Stimulated activated CD4-positive, alpha-beta T cell treated with anti-CD3 and anti-CD28 coated beads, Interleukin-15, amount 100 ng/mL, for 48 hours (primary cell): ENCODE data around the gene CNTLN.
"Not testable (repeated sequence)": the region's sequence is repeated elsewhere in the genome, so short reads cannot be mapped to it uniquely, and the experiment has no call there.

Experiments
- DNase-seq, 2 donors: peaks; one replicate each; pipeline ENCODE4 v3.0.0-alpha.2; 2020; ENCODE audit warnings: low read depth in 2 of 2

Gene CNTLN

GRCh38 chr9:17422994-17423680 lies 288.3 kb downstream of the CNTLN start:
- no peak for DNase-seq

- no peak for DNase-seq
Observed at GRCh38 chr9:17423681-17424011, 288.8 kb downstream of the CNTLN start.

- DNase-seq, result no peak
Observed at GRCh38 chr9:17425384-17425783, 290.5 kb downstream of the CNTLN start.

- DNase-seq, result no peak
Observed at GRCh38 chr9:17433526-17433925, 298.7 kb downstream of the CNTLN start.

- no peak for DNase-seq
Observed at GRCh38 chr9:17436854-17437253, 302.0 kb downstream of the CNTLN start.

- no peak for DNase-seq
Observed at GRCh38 chr9:17437813-17438212, 303.0 kb downstream of the CNTLN start.

GRCh38 chr9:17445126-17445525 lies 310.3 kb downstream of the CNTLN start:
- not testable (repeated sequence) for DNase-seq

- DNase-seq, result no peak
Observed at GRCh38 chr9:17453751-17454150, 318.9 kb downstream of the CNTLN start.

- DNase-seq, result no peak
Observed at GRCh38 chr9:17462869-17463464, 328.1 kb downstream of the CNTLN start.

GRCh38 chr9:17470036-17470813 lies 335.4 kb downstream of the CNTLN start:
- DNase-seq, result no peak

GRCh38 chr9:17472126-17472525 lies 337.3 kb downstream of the CNTLN start:
- no peak for DNase-seq

- no peak for DNase-seq
Observed at GRCh38 chr9:17476401-17476800, 341.6 kb downstream of the CNTLN start.

GRCh38 chr9:17477816-17478215 lies 343.0 kb downstream of the CNTLN start:
- no peak for DNase-seq

GRCh38 chr9:17480966-17481365 lies 346.1 kb downstream of the CNTLN start:
- DNase-seq, result no peak

- DNase-seq, result no peak
Observed at GRCh38 chr9:17481565-17481964, 346.7 kb downstream of the CNTLN start.

GRCh38 chr9:17484906-17485305 lies 350.1 kb downstream of the CNTLN start:
- no peak for DNase-seq

GRCh38 chr9:17486396-17486795 lies 351.6 kb downstream of the CNTLN start:
- DNase-seq, result no peak

- no peak for DNase-seq
Observed at GRCh38 chr9:17487467-17487866, 352.6 kb downstream of the CNTLN start.

GRCh38 chr9:17488662-17489061 lies 353.8 kb downstream of the CNTLN start:
- DNase-seq, result no peak

- no peak for DNase-seq
Observed at GRCh38 chr9:17490110-17490509, 355.3 kb downstream of the CNTLN start.

- no peak for DNase-seq
Observed at GRCh38 chr9:17491780-17492179, 356.9 kb downstream of the CNTLN start.

- DNase-seq, result no peak
Observed at GRCh38 chr9:17503196-17503595, 368.4 kb downstream of the CNTLN start.

GRCh38 chr9:17509151-17509550 lies 374.3 kb downstream of the CNTLN start:
- no peak for DNase-seq
